HAP-1 (cell line): ENCODE measurements around the gene CMTM6.
"Not testable (repeated sequence)": the region's sequence is repeated elsewhere in the genome, so short reads cannot be mapped to it uniquely, and the experiment has no call there.

Source experiments
- DNase-seq, 2 experiments: peaks; one replicate each; pipeline ENCODE4 v3.0.0-alpha.2; 2016 to 2020; ENCODE audit warnings: low spot score in 2 of 2
- H3K27me3 ChIP-seq: fragments of 250-450 bp; sonication (Bioruptor Pico); 2 replicates; pipeline ENCODE4 v1.5.1; 2020; ENCODE audit warnings: low read depth, mild to moderate bottlenecking, moderate library complexity
- H3K36me3 ChIP-seq: fragments of 250-450 bp; sonication (Bioruptor Pico); replicated peaks from 2 replicates; pipeline ENCODE4 v1.5.1; 2020; ENCODE audit warnings: mild to moderate bottlenecking
- H3K4me1 ChIP-seq: fragments of 250-450 bp; sonication (Bioruptor Pico); 2 replicates; pipeline ENCODE4 v1.5.1; 2020; ENCODE audit warnings: mild to moderate bottlenecking
- H3K4me3 ChIP-seq: fragments of 250-450 bp; sonication (Bioruptor Pico); 2 replicates; pipeline ENCODE4 v1.5.1; 2020; ENCODE audit warnings: mild to moderate bottlenecking, moderate library complexity
- H3K9me3 ChIP-seq: fragments of 250-450 bp; sonication (Bioruptor Pico); 2 replicates; pipeline ENCODE4 v1.5.1; 2020; ENCODE audit warnings: mild to moderate bottlenecking, moderate library complexity
- in situ Hi-C: fragments of 300-500 bp; cut with MboI; formaldehyde crosslinking; loops from 3 replicates; pipeline ENCODE4 v1.14.3; 2020; ENCODE audit warnings: low sequenced_read_pairs, inconsistent platforms, mixed read lengths

CMTM6 gene, protein sequence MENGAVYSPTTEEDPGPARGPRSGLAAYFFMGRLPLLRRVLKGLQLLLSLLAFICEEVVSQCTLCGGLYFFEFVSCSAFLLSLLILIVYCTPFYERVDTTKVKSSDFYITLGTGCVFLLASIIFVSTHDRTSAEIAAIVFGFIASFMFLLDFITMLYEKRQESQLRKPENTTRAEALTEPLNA

DNA sequence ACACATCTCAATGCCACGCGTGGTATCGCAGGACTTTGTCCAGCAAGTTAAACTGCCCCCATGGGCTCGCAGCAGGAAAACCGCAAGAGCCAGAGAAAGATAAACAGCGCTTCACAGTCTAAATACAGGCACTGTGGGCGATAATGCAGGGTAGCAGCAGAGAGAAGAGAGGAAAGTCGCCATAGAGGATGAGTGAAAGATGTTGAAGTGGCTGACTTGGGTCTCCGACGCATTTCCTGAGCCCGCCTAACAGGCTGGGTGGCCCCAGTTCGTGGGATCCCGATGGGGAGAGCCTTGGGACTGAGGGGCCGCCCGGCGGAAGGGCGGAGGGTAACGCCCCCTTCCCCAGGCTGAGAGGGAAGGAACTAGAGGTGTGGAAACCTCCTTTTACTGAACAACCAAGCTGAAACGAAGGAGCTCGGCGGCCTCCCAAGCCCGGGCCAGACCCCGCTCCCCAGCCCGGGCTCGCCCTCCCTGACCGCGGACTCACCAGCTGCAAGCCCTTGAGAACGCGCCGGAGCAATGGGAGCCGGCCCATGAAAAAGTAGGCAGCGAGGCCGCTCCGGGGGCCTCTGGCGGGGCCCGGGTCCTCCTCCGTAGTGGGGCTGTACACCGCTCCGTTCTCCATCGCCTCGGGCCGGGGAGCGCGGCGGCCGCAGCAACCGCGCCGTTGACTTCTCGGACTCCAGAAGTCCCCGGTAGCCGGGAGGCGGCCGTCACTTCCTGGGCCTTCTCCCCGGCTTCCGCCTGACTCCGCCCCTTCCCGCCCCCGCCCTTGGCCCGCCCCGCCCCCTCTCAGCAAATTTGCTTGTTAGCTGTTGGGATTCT lies at the start of gene CMTM6:
Gene CMTM6 (minus strand): TSS at position 735 of the 828 bp plus-strand sequence. CDS start 107 bp downstream, at position 628.
- in situ Hi-C loops, result loop anchor here (25.0 kb wide), 1 partner anchor 435 kb away; no protein-coding TSS in a partner anchor

DNA sequence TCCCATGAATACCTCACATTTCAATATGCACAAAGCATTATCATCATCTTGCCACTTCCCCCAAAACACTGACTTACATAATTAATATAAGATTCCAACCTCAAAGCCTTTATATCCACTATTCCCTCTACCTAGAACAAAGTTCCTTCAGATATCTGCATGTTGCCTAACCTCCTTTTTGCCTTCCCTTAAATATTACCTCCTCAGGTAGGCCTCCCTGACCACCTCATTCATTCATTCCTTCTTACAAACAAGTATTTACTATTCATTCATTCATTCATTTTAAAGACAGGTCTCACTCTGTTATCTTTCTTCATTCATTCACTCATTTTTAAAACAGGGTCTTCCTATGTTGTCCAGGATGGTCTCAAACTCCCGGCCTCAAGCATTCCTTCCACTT lies 49.4 kb upstream of the CMTM6 start:
- Histone ChIP-seq H3K4me3 (no peak overlapping the region), H3K27me3 (no peaks in the 10 kb centered on the region), H3K4me1 (peaks cover 24% of the 10 kb centered on the region), H3K9me3 (no peaks in the 10 kb centered on the region), H3K36me3 (no peaks in the 10 kb centered on the region)
- DNase-seq, result no peak
- in situ Hi-C loops, result no loop called here

More for the DNA sequence above, at the start of gene CMTM6:
- DNase-seq, result peak; percentile 88 to 98
- H3K9me3 ChIP-seq, result no peaks in the 10 kb centered on the region
- no peaks in the 10 kb centered on the region for H3K27me3 ChIP-seq
- H3K4me1 ChIP-seq, result peaks cover 16% of the 10 kb centered on the region
- H3K4me3 ChIP-seq, result peak within 1 kb of the TSS; percentile 92
- H3K36me3 ChIP-seq, result no peaks in the 10 kb centered on the region

- no peak overlapping the region for H3K4me3 ChIP-seq
- H3K4me1 ChIP-seq, result peaks cover 24% of the 10 kb centered on the region
- in situ Hi-C loops, result no loop called here
- H3K9me3 ChIP-seq, result no peaks in the 10 kb centered on the region
- no peaks in the 10 kb centered on the region for H3K36me3 ChIP-seq
- no peaks in the 10 kb centered on the region for H3K27me3 ChIP-seq
- DNase-seq, result no peak
Observed at GRCh38 chr3:32551496-32551895, 48.8 kb upstream of the CMTM6 start.

- Histone ChIP-seq H3K4me3 (no peak overlapping the region), H3K4me1 (peaks cover 24% of the 10 kb centered on the region), H3K27me3 (no peaks in the 10 kb centered on the region), H3K9me3 (no peaks in the 10 kb centered on the region), H3K36me3 (no peaks in the 10 kb centered on the region)
- in situ Hi-C loops, result no loop called here
- no peak for DNase-seq
Observed at GRCh38 chr3:32551087-32551486, 48.4 kb upstream of the CMTM6 start.

DNA sequence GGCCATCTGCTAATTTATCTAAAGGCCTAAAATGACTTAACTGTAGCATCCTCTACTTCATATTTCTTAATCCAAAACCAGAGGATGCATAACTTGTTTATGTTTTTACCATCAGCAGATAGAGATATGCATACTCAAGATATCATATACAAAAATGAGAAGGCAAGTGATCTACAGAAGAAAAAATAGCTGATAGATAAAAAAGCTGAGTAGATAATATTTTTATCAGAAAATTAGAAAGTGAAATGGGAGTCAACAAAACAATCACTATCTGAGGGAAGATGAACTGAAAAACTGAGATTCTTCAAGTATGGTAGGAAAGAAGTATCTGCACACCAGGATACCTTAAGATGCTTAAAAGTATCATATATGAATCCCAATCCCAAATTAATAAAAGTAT lies 42.7 kb upstream of the CMTM6 start:
- no peaks in the 10 kb centered on the region for H3K9me3 ChIP-seq
- DNase-seq, result no peak
- no peaks in the 10 kb centered on the region for H3K27me3 ChIP-seq
- H3K4me1 ChIP-seq, result peaks cover 18% of the 10 kb centered on the region
- in situ Hi-C loops, result no loop called here
- H3K4me3 ChIP-seq, result no peak overlapping the region
- peaks cover 4% of the 10 kb centered on the region for H3K36me3 ChIP-seq

DNA sequence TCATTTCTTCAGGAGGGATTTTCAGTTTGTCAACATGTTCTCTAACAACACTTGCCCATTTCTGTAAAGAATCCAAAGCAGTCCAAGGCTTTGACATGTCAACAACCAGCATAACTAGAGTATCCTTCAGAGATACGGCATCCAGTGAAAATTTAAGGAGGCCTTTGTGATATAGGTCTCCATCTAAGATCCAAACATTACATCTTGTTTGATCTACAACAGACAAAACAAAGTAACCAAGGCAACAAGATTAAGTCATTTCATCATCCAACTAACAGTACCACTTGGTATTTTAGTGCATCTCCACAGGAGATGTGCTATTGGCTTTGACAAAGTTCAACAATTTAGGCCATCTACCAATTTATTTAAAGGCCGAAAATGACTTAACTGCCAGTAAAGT lies 42.2 kb upstream of the CMTM6 start:
- no peak for DNase-seq
- peaks cover 8% of the 10 kb centered on the region for H3K36me3 ChIP-seq
- in situ Hi-C loops, result no loop called here
- H3K4me3 ChIP-seq, result no peak overlapping the region
- H3K9me3 ChIP-seq, result no peaks in the 10 kb centered on the region
- H3K27me3 ChIP-seq, result no peaks in the 10 kb centered on the region
- H3K4me1 ChIP-seq, result peaks cover 18% of the 10 kb centered on the region

- Histone ChIP-seq H3K36me3 (peaks cover 8% of the 10 kb centered on the region), H3K9me3 (no peaks in the 10 kb centered on the region), H3K4me3 (no peak overlapping the region), H3K4me1 (peaks cover 13% of the 10 kb centered on the region), H3K27me3 (no peaks in the 10 kb centered on the region)
- in situ Hi-C loops, result no loop called here
- DNase-seq, result no peak
Observed at GRCh38 chr3:32542807-32543206, 40.2 kb upstream of the CMTM6 start.

- no peaks in the 10 kb centered on the region for H3K9me3 ChIP-seq
- H3K4me1 ChIP-seq, result peaks cover 9% of the 10 kb centered on the region
- in situ Hi-C loops, result no loop called here
- peaks cover 8% of the 10 kb centered on the region for H3K36me3 ChIP-seq
- no peak for DNase-seq
- H3K27me3 ChIP-seq, result no peaks in the 10 kb centered on the region
- no peak overlapping the region for H3K4me3 ChIP-seq
Observed at GRCh38 chr3:32540899-32541298, 38.2 kb upstream of the CMTM6 start.

DNA sequence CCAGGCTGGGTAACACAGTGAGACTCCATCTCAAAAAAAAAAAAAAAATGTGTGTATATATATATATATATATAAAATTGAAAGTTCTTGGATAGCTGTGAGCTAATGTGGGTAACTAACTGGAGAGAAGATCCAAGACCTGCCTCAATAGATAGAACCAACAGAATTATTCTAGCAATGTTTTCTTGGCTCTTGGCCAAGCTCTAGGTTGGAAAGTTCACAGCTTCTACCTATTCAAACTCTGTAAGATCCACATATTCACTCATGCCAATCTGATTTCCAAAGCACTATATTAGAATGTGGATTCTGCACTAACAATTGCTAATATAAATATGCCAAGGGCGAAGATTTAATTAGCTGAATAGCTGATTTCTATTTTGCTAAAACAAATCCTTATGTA lies 29.8 kb upstream of the CMTM6 start:
- no peaks in the 10 kb centered on the region for H3K4me1 ChIP-seq
- no peak overlapping the region for H3K4me3 ChIP-seq
- H3K9me3 ChIP-seq, result no peaks in the 10 kb centered on the region
- no peak for DNase-seq
- no peaks in the 10 kb centered on the region for H3K27me3 ChIP-seq
- in situ Hi-C loops, result no loop called here
- H3K36me3 ChIP-seq, result peaks cover 14% of the 10 kb centered on the region

- H3K4me1 ChIP-seq, result no peaks in the 10 kb centered on the region
- in situ Hi-C loops, result no loop called here
- H3K9me3 ChIP-seq, result no peaks in the 10 kb centered on the region
- no peaks in the 10 kb centered on the region for H3K27me3 ChIP-seq
- no peak for DNase-seq
- H3K4me3 ChIP-seq, result no peak overlapping the region
- H3K36me3 ChIP-seq, result peaks cover 23% of the 10 kb centered on the region
Observed at GRCh38 chr3:32531010-32531647, 28.5 kb upstream of the CMTM6 start.

GRCh38 chr3:32525720-32526119 lies 23.1 kb upstream of the CMTM6 start:
- in situ Hi-C loops, result no loop called here
- H3K9me3 ChIP-seq, result no peaks in the 10 kb centered on the region
- no peaks in the 10 kb centered on the region for H3K4me1 ChIP-seq
- H3K27me3 ChIP-seq, result no peaks in the 10 kb centered on the region
- no peak for DNase-seq
- H3K4me3 ChIP-seq, result no peak overlapping the region
- peaks cover 31% of the 10 kb centered on the region for H3K36me3 ChIP-seq

- Histone ChIP-seq H3K4me1 (no peaks in the 10 kb centered on the region), H3K9me3 (no peaks in the 10 kb centered on the region), H3K36me3 (peaks cover 21% of the 10 kb centered on the region), H3K27me3 (no peaks in the 10 kb centered on the region), H3K4me3 (no peak overlapping the region)
- in situ Hi-C loops, result loop anchor here (25.0 kb wide), 1 partner anchor 415 kb away; no protein-coding TSS in a partner anchor
- DNase-seq, result no peak
Observed at GRCh38 chr3:32522682-32523081, 20.0 kb upstream of the CMTM6 start.

DNA sequence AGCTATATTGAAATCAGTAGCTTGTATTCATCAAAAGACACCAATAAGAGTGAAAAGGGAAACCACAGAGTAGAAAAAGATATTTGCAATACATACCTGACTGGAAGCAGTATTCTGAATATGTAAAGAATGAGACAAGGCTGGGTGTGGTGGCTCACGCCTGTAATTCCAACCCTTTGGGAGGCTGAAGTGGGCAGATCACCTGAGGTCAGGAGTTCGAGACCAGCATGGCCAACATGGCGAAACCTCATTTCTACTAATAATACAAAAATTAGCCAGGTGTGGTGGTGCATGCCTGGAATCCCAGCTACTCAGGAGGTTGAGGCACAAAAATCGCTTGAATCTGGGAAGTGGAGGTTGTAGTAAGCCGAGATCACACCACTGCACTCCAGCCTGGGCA lies 16.3 kb upstream of the CMTM6 start:
- DNase-seq, H3K4me3 ChIP-seq, H3K9me3 ChIP-seq, H3K4me1 ChIP-seq, H3K36me3 ChIP-seq, H3K27me3 ChIP-seq: not testable (repeated sequence)
- in situ Hi-C loops, result loop anchor here (25.0 kb wide), 1 partner anchor 418 kb away; no protein-coding TSS in a partner anchor

GRCh38 chr3:32516751-32517150 lies 14.1 kb upstream of the CMTM6 start:
- not testable (repeated sequence) for H3K9me3 ChIP-seq, DNase-seq, H3K4me1 ChIP-seq, H3K4me3 ChIP-seq, H3K36me3 ChIP-seq, H3K27me3 ChIP-seq
- in situ Hi-C loops, result loop anchor here (25.0 kb wide), 1 partner anchor 421 kb away; no protein-coding TSS in a partner anchor
